Measurements from ENCODE around the gene KLHL35. TPM values are rescaled to one million over a fixed set of nuclear protein-coding genes. Genes with fewer than 3 reads are reported as not detected.

The KLHL35 gene
- total and polyA plus RNA-seq, 2 experiments from 2014 or later, result 0.10 to 0.28 TPM

GRCh38 chr11:75469785-75470405 is 36.9 kb upstream of the KLHL35 start:
- no peak for DNase-seq (ENCODE audit: low spot score)
- H3K9me2 ChIP-seq (ENCODE audit: insufficient read depth), result no peaks in the 10 kb centered on the region
- Mint-ChIP-seq H3K27ac (no peak overlapping the region), H3K9me3 (no peaks in the 10 kb centered on the region), H3K27me3 (ENCODE audit: insufficient read depth, low read depth, poor library complexity) (peaks cover 3% of the 10 kb centered on the region), H3K36me3 (ENCODE audit: low read depth) (no peaks in the 10 kb centered on the region; the same call in 2 of the 3 replicates), H3K4me1 (peaks cover 35% of the 10 kb centered on the region), H3K4me3 (no peak overlapping the region)
- no peak for ATAC-seq
- no peak overlapping the region for H3K27ac ChIP-seq (ENCODE audit: low read depth)
- no peak overlapping the region for H3K4me2 ChIP-seq
- H3K4me3 ChIP-seq, result no peak overlapping the region
- H3K79me2 ChIP-seq (replicated peaks; ENCODE audit: insufficient read depth), result no peaks in the 10 kb centered on the region
- H3K36me3 ChIP-seq (ENCODE audit: insufficient read depth), result no peaks in the 10 kb centered on the region
- no peaks in the 10 kb centered on the region for H4K20me1 ChIP-seq (replicated peaks; ENCODE audit: insufficient read depth)
- TF ChIP-seq ZNF462 (CRISPR knock-in tag; IDR thresholded peaks at IDR 0.05), result no peak
- no peak for TF ChIP-seq ZNF331 (CRISPR knock-in tag; IDR thresholded peaks at IDR 0.05; ENCODE audit: low read depth)
- no peak for TF ChIP-seq ZNF114 (CRISPR knock-in tag; IDR thresholded peaks at IDR 0.05)
- no peak for TF ChIP-seq CREB1 (CRISPR knock-in tag; IDR thresholded peaks at IDR 0.05; ENCODE audit: low read depth)
- no peaks in the 10 kb centered on the region for H3K27me3 ChIP-seq (ENCODE audit: insufficient read depth)
- H3K4me1 ChIP-seq (ENCODE audit: insufficient read depth), result no peaks in the 10 kb centered on the region
- H3F3A ChIP-seq (replicated peaks; ENCODE audit: low read depth), result no peaks in the 10 kb centered on the region
- H2AFZ ChIP-seq, result no peak overlapping the region

- Histone ChIP-seq H3K27ac (ENCODE audit: low read depth) (no peak overlapping the region), H3K4me3 (no peak overlapping the region), H3K27me3 (ENCODE audit: insufficient read depth) (no peaks in the 10 kb centered on the region), H4K20me1 (replicated peaks; ENCODE audit: insufficient read depth) (no peaks in the 10 kb centered on the region), H3K36me3 (ENCODE audit: insufficient read depth) (no peaks in the 10 kb centered on the region), H3K79me2 (replicated peaks; ENCODE audit: insufficient read depth) (no peaks in the 10 kb centered on the region), H3K4me1 (ENCODE audit: insufficient read depth) (no peaks in the 10 kb centered on the region), H2AFZ (no peak overlapping the region), H3K4me2 (no peak overlapping the region), H3K9me2 (ENCODE audit: insufficient read depth) (no peaks in the 10 kb centered on the region), H3F3A (replicated peaks; ENCODE audit: low read depth) (no peaks in the 10 kb centered on the region)
- Mint-ChIP-seq H3K4me3 (no peak overlapping the region), H3K36me3 (ENCODE audit: low read depth) (no peaks in the 10 kb centered on the region), H3K27ac (no peak overlapping the region), H3K4me1 (peaks cover 31% of the 10 kb centered on the region), H3K27me3 (ENCODE audit: insufficient read depth, low read depth, poor library complexity) (peaks cover 3% of the 10 kb centered on the region), H3K9me3 (no peaks in the 10 kb centered on the region)
- ATAC-seq (no peak), DNase-seq (ENCODE audit: low spot score) (no peak)
- TF ChIP-seq EZH2phosphoT487 (IDR thresholded peaks at IDR 0.05; ENCODE audit: unreplicated experiment), result no peak
Measured at GRCh38 chr11:75468534-75469340, 35.7 kb upstream of the KLHL35 start.

Measured in GM23338 (cell line).